Right lobe of liver (tissue), 4 donors: Measurements from ENCODE around the gene CRYBB2.

ENCODE experiments used
- CTCF ChIP-seq, 4 donors: fragments of 200-600 bp in 3 of 4; fragments of 450-650 bp in 1 of 4; IDR thresholded peaks; one replicate each; pipeline versions ENCODE4 v1.5.1 to v1.8.0; 2016 to 2022; ENCODE audit warnings: antibody characterized with exemption in 4 of 4, mild to moderate bottlenecking in 2 of 4
- POLR2A ChIP-seq: fragments of 450-650 bp; IDR thresholded peaks from one replicate; pipeline ENCODE4 v1.6.1; 2017; ENCODE audit warnings: antibody characterized with exemption, mild to moderate bottlenecking
- donor health status: DM: no; HTN: no; CAD: no.
- donor health status: DM: no; HTN: no; CAD: no.
- donor health status: DM: no; HTN: yes; CAD: no.

GRCh38 chr22:25176175-25176574 is 43.3 kb upstream of the CRYBB2 start:
- TF ChIP-seq CTCF (IDR thresholded peaks at IDR 0.05) (no peak), POLR2A (no peak)
